Colonic mucosa (tissue), 4 donors: ENCODE data around the gene NUP93. TPM values are rescaled to one million over a fixed set of nuclear protein-coding genes. Genes with fewer than 3 reads are reported as not detected.

Experiments used
- DNase-seq: peaks from one replicate; pipeline ENCODE4 v3.0.0-alpha.2; 2020
- H3K27ac ChIP-seq: fragments of 200-600 bp; one replicate; pipeline ENCODE4 v1.8.0; 2021
- H3K27me3 ChIP-seq: fragments of 200-600 bp; one replicate; pipeline ENCODE4 v1.8.0; 2021
- H3K36me3 ChIP-seq: fragments of 200-600 bp; one replicate; pipeline ENCODE4 v1.8.0; 2021
- H3K4me1 ChIP-seq: fragments of 200-600 bp; one replicate; pipeline ENCODE4 v1.8.0; 2021; ENCODE audit warnings: mild to moderate bottlenecking
- H3K4me3 ChIP-seq: fragments of 200-600 bp; one replicate; pipeline ENCODE4 v1.8.0; 2021
- H3K9ac ChIP-seq, 2 donors: one replicate each; pipeline ENCODE4 v1.7.0; 2013; ENCODE audit warnings: control low read depth in 2 of 2, low read depth in 2 of 2, low read length in 2 of 2
- H3K9me3 ChIP-seq: fragments of 200-600 bp; one replicate; pipeline ENCODE4 v1.8.0; 2021
- intact Hi-C: fragments of 100-400 bp; cut with DNase I; formaldehyde crosslinking; loops from one replicate; pipeline ENCODE4 v1.14.1; 2022
- total RNA-seq, 2 donors: library from RNA; stranded (reverse); fragmentation: NEBNext Ultra II Directional in 1 of 2; extraction: Animal tissue kit (Norgen Biotek cat#: 25700) in 1 of 2; gene quantifications; one replicate each; pipeline ENCODE4 v1.2.1, GENCODE V29; 2021
- TF ChIP-seq, protein P1 (sequence below): fragments of 200-600 bp; IDR thresholded peaks from one replicate; pipeline ENCODE4 v1.8.0; 2022; ENCODE audit warnings: antibody characterized with exemption, mild to moderate bottlenecking
- donor health status: healthy.
- donor health status: DM: no; HTN: no; CAD: no.
- donor health status: DM: no; HTN: no; CAD: no.

NUP93 gene
- total RNA-seq, 2 donors from 2014 or later: 33.0 to 79.2 TPM

DNA sequence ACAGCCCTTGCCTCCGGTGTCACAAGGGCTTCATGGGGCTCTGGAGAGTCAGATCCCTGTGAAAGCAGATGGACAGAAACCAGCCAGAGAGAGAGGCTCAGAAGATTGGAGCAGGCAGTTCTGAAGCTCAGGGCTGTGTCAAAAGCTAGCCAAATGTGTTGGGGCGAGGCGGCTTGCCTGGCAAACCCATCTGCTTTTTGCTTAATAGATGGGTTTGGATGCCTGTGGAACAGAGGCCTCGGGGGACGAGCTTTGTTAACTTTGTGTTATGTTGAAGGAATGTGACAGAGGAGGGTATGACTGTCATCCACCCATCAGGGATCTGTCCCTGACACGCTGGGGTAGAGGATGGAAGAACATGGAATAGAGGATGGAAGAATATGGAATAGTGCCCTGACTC is 114.1 kb downstream of the NUP93 start:
- intact Hi-C loops: no loop called here
- Histone ChIP-seq H3K9me3 (no peaks in the 10 kb centered on the region), H3K4me1 (no peaks in the 10 kb centered on the region), H3K4me3 (no peak overlapping the region), H3K36me3 (no peaks in the 10 kb centered on the region), H3K9ac (no peak overlapping the region), H3K27me3 (no peaks in the 10 kb centered on the region), H3K27ac (no peak overlapping the region)
- TF ChIP-seq, protein P1, sequence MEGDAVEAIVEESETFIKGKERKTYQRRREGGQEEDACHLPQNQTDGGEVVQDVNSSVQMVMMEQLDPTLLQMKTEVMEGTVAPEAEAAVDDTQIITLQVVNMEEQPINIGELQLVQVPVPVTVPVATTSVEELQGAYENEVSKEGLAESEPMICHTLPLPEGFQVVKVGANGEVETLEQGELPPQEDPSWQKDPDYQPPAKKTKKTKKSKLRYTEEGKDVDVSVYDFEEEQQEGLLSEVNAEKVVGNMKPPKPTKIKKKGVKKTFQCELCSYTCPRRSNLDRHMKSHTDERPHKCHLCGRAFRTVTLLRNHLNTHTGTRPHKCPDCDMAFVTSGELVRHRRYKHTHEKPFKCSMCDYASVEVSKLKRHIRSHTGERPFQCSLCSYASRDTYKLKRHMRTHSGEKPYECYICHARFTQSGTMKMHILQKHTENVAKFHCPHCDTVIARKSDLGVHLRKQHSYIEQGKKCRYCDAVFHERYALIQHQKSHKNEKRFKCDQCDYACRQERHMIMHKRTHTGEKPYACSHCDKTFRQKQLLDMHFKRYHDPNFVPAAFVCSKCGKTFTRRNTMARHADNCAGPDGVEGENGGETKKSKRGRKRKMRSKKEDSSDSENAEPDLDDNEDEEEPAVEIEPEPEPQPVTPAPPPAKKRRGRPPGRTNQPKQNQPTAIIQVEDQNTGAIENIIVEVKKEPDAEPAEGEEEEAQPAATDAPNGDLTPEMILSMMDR: no peak
- DNase-seq: no peak

DNA sequence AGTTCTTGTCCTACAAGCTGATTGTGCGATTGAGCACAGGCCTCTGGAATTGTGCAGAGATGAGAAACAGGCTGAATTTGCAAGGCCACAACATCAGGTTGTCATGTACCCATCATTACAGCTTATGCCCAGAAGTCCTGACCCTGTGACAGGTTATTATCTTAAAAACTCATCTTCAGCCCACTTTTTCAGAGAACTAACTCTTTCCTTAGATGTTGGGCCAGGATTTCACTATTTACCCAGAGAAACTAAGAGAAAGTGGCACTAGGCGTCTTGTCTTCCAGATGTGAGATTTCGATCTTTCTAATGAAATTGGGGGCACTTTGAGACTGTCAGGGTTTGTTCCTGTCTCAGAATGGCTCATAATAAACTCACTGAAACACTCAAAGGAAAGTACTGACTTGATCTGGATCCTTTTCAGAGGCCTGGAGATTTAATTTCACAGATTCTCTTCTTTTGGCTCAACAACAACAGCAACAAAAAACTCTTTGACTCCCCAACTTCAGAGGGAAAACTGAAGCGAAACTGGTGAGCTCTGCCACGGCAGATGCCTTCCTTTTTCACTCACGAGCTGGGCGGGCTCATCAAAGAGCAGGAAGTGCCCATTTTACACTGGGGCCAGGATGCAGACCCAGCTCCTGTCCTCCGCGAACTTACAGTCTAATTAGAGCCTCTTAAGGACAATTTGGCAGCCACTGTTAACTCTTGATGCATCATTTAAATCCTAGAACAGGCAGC is 117.4 kb downstream of the NUP93 start:
- TF ChIP-seq, protein P1: no peak
- no peaks in the 10 kb centered on the region for H3K9me3 ChIP-seq
- H3K27me3 ChIP-seq: no peaks in the 10 kb centered on the region
- H3K27ac ChIP-seq: no peak overlapping the region
- no peak overlapping the region for H3K9ac ChIP-seq
- no peaks in the 10 kb centered on the region for H3K36me3 ChIP-seq
- intact Hi-C loops: no loop called here
- no peaks in the 10 kb centered on the region for H3K4me1 ChIP-seq
- H3K4me3 ChIP-seq: no peak overlapping the region
- DNase-seq: no peak

DNA sequence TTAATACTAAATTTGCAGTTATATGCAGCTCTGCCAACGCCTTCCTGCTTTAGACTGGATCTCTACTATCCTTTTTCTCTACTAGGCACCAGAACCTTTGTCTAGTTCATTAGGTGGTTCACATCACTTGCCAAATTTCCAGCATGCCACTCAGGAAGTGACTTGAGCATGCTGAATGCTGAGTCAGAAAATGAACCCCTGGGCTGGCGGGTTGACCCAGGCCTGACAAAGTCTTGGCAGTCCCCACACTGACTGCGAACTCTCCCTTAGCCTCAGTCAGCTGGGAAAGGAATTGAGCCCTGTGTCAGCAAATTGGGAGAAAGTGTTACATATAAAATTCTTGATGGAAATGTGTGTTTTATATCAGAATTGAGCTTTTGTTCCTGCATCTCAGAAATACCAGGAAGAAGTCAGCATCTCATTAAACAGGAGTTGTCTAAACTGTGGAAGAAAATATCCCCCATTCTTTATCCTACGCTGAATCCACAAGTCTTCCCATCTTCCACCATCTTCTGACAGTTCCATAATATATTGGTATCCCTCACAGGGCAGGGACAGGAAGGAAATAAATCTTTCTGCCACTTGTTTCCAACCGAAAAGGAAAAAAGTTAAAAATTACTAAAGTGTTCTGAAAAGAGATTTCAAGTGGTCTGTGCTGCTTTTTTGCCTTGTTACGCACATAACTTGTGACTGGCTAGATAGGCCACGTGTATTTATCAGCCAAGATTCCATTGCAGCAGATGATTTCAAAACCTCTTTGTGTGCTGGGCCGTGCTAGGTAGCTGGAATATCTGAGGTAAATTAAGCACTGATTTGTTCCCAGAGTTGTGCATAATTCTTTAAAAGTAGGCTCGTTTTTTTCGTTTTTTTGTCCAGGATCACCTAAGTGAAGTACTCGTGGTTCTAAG is 118.4 kb downstream of the NUP93 start:
- no peaks in the 10 kb centered on the region for H3K36me3 ChIP-seq
- no peak overlapping the region for H3K27ac ChIP-seq
- no peak overlapping the region for H3K9ac ChIP-seq
- no peaks in the 10 kb centered on the region for H3K9me3 ChIP-seq
- TF ChIP-seq, protein P1: no peak
- no peaks in the 10 kb centered on the region for H3K27me3 ChIP-seq
- intact Hi-C loops: no loop called here
- DNase-seq: no peak
- H3K4me1 ChIP-seq: no peaks in the 10 kb centered on the region
- no peak overlapping the region for H3K4me3 ChIP-seq

DNA sequence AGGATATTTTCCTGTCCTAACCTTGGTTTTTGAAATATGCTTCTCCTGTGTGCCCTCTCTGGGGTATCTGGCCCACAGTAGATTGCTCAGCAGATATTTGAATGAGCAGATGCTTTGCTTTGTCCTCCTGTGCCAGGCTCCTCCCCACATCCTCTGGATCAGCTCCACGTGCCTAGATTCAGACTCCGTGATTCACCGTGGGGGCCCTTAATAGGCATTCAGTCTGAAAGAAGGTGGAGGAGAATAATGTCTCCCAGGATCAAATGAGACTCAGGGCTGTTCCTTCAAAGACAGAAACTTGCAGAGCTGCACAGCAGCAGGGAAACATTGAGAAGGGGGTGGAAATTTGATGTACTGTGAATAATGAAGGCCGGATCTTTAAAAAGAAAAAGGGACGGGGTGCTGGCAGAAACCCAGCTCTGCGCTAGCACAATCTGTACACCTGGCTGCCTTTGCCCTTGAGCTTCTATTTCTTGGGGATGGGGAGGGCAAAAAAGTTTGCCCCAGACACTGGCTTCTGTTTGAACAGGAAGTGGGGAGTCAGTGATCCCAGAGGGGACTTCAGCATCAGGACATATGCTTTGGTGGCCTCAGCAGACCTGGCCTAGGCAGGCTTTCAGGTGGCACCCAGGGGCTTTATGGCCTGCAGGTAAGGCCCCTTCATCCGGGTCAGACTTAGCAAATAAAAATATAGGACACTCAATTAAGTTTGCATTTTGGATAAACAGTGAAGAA is 119.2 kb downstream of the NUP93 start:
- Histone ChIP-seq H3K4me1 (no peaks in the 10 kb centered on the region), H3K27me3 (no peaks in the 10 kb centered on the region), H3K9ac (no peak overlapping the region), H3K36me3 (no peaks in the 10 kb centered on the region), H3K27ac (no peak overlapping the region), H3K9me3 (no peaks in the 10 kb centered on the region), H3K4me3 (no peak overlapping the region)
- DNase-seq: no peak
- TF ChIP-seq, protein P1: no peak
- intact Hi-C loops: no loop called here
